HUES64 (cell line): ENCODE results near the gene TCF7L1.

Source experiments
- H3K27ac ChIP-seq: 2 replicates; pipeline ENCODE4 v1.7.0; 2013; ENCODE audit warnings: low read depth, low read length, inconsistent platforms
- H3K27me3 ChIP-seq: 2 replicates; pipeline ENCODE4 v1.6.1; 2013; ENCODE audit warnings: mild to moderate bottlenecking, low read length; ENCODE audit not compliant: insufficient read depth
- H3K36me3 ChIP-seq: 2 replicates; pipeline ENCODE4 v1.6.1; 2013; ENCODE audit warnings: mild to moderate bottlenecking, low read length; ENCODE audit not compliant: insufficient read depth
- H3K4me1 ChIP-seq: 2 replicates; pipeline ENCODE4 v1.6.1; 2013; ENCODE audit warnings: mild to moderate bottlenecking, low read length, moderate library complexity; ENCODE audit not compliant: insufficient read depth
- H3K4me3 ChIP-seq: 2 replicates; pipeline ENCODE4 v1.5.1; 2013; ENCODE audit warnings: mild to moderate bottlenecking, low read length, moderate library complexity
- H3K9ac ChIP-seq: 2 replicates; pipeline ENCODE4 v1.6.1; 2013; ENCODE audit warnings: mild to moderate bottlenecking, low read depth, low read length
- H3K9me3 ChIP-seq: 2 replicates; pipeline ENCODE4 v1.6.1; 2013; ENCODE audit warnings: low read depth, low read length; ENCODE audit not compliant: insufficient read depth
- WGBS: fragments of 150-250, 120-280 bp; methylation state at CpG from one replicate; pipeline ENCODE4 v1.1.7; 2013; ENCODE audit warnings: missing lambda C conversion rate; 5-methylcytosine and 5-hydroxymethylcytosine counted together

TCF7L1 gene

DNA sequence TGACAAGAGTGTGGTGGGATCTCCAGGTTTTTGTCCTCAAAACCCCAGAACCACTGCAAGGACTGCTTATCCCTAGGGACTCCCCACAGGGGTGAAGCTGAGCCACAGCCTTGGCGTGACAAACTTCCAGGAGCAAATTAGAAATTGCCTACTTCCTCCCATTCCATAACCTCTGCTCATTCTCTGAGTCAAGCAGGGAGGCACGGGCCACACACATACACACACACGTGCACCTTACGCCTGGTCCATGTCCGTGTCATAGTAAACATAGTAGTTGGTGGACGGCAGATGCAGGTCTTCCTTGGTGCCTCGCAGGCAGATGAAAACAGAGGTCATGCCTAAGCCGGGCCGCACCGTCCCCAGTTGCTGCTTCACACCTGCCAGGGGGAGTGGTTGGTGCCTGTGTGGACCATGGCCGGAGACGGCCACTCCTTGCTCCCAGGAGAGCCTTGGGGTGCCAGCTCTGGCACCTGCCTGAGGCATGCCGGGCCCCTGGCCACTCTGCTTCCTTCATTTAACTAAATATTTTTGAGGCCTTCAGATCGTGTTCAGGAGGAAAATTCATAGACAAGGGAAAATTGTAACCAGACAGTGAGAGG is 211.3 kb downstream of the TCF7L1 start:
- Histone ChIP-seq H3K4me1 (peaks cover 6% of the 10 kb centered on the region; the same call in 1 of the 2 replicates), H3K9ac (no peak overlapping the region), H3K4me3 (no peak overlapping the region), H3K27ac (no peak overlapping the region), H3K27me3 (no peaks in the 10 kb centered on the region), H3K36me3 (peaks cover 9% of the 10 kb centered on the region), H3K9me3 (no peaks in the 10 kb centered on the region)
- 95% methylated on average over 14 of the region's 14 CpGs for WGBS

DNA sequence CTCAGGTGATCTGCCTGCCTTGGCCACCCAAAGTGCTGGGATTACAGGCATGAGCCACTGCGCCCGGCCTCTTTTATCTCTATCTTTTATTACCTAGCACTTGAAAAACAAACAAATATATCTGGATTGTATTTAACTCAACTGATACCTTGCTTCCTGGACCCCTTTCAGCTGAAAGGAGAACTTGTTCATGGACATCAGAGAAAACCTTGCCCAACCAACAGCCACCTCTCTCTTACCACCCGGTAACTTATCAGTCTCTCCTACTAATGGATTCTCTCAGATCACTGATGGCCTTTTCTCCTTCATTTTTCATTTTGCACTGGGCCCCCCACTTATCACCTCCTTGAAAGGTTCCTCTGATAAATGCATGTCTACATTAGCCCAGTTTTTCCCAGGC is 214.4 kb downstream of the TCF7L1 start:
- whole genome bisulfite sequencing = 96% methylated on average over 3 of the region's 3 CpGs
- no peaks in the 10 kb centered on the region for H3K9me3 ChIP-seq
- no peak overlapping the region for H3K27ac ChIP-seq

DNA sequence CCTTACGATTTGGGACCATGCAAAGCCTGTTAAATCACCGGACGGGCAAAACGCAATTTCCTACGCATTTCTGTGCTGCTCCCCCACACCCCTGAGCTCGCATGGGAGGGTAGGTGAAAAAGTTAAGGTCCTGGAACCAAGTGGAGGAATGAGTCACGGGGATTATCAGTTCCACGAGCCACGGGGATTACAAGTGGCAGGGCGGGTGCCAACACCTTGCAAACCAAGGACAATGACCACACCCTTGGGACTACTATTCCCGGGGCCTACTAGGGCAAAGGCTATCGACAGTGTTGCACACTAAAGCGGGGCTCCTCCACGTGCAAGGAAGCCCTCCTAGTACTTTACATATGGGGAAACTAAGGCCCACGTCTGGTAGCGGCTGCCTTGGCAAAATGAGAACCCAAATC is 220.7 kb downstream of the TCF7L1 start:
- 65% methylated on average over 16 of the region's 16 CpGs for WGBS
- peak overlapping the region; percentile 71 for H3K9ac ChIP-seq
- H3K27me3 ChIP-seq = no peaks in the 10 kb centered on the region
- H3K9me3 ChIP-seq = no peaks in the 10 kb centered on the region
- H3K4me3 ChIP-seq = peak overlapping the region; percentile 92
- no peak overlapping the region for H3K27ac ChIP-seq
- peaks cover 8% of the 10 kb centered on the region; the same call in 1 of the 2 replicates for H3K4me1 ChIP-seq
- H3K36me3 ChIP-seq = peaks cover 37% of the 10 kb centered on the region

More for the DNA sequence above, 214.4 kb downstream of the TCF7L1 start:
- Histone ChIP-seq H3K9ac (no peak overlapping the region), H3K4me3 (no peak overlapping the region), H3K27me3 (no peaks in the 10 kb centered on the region), H3K36me3 (peaks cover 23% of the 10 kb centered on the region), H3K4me1 (no peaks in the 10 kb centered on the region)

GRCh38 chr2:85354286-85355072 is 221.3 kb downstream of the TCF7L1 start, which contains the start of the genes ELMOD3 and RETSAT:
Gene ELMOD3 (plus strand): TSS chr2:85354769. CDS start chr2:85357199, 2,430 bp downstream.
Gene RETSAT (minus strand): TSS chr2:85354528. CDS start chr2:85354507, 21 bp downstream.
- peaks cover 33% of the 10 kb centered on the region for H3K36me3 ChIP-seq
- 2% methylated on average over 42 of the region's 42 CpGs for WGBS

DNA sequence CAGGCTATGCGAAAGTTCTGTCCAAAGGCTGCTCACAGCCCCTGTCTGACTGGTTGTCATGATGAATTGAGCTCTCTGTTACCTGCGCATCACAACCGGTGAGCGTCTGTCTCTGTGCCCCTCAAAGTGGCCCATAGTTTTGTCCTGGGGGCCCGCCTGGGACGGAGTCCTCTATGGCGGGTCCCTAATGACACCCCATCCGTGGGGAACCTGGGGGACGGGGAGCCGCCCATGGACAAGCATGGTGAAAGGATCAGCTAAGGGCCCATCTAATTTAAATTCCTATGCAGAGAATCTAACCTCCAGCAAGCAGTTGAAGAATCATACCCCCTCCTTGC is 221.8 kb downstream of the TCF7L1 start:
- WGBS = 22% methylated on average over 10 of the region's 10 CpGs

More at GRCh38 chr2:85354286-85355072, 221.3 kb downstream of the TCF7L1 start, which contains the start of the genes ELMOD3 and RETSAT:
- Histone ChIP-seq H3K9me3 (no peaks in the 10 kb centered on the region), H3K9ac (peak within 1 kb of the TSS; percentile 79), H3K27ac (no peak within 1 kb of the TSS), H3K4me3 (peak within 1 kb of the TSS; percentile 92), H3K27me3 (no peaks in the 10 kb centered on the region), H3K4me1 (peaks cover 8% of the 10 kb centered on the region; the same call in 1 of the 2 replicates)

DNA sequence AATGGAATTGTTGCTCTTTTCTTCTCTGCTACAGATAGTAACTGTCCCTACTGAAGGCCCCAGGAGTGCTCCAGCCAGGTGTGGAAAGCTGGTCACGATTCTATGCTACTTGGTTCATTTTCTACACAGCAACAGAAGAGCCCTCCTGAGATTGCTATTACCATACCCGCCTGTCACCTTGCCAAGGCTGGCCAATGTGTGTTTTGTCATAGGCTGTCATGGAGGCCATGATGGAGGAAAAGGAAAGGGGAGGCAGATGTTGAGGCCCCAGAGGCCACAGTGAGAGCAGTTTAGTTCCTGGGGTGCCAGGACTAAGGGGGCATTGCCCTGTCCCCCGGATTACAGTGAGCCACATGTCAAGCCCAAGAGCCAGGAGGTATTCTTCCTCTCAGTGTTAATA is 222.3 kb downstream of the TCF7L1 start:
- Histone ChIP-seq H3K36me3 (peaks cover 23% of the 10 kb centered on the region), H3K4me3 (peak overlapping the region; percentile 92), H3K27me3 (no peaks in the 10 kb centered on the region), H3K4me1 (peaks cover 8% of the 10 kb centered on the region; the same call in 1 of the 2 replicates), H3K9ac (no peak overlapping the region), H3K9me3 (no peaks in the 10 kb centered on the region), H3K27ac (no peak overlapping the region)
- WGBS = 89% methylated on average over 3 of the region's 3 CpGs

More for the DNA sequence above, 221.8 kb downstream of the TCF7L1 start:
- no peak overlapping the region for H3K27ac ChIP-seq
- no peaks in the 10 kb centered on the region for H3K27me3 ChIP-seq
- peak overlapping the region; percentile 92 for H3K4me3 ChIP-seq
- no peaks in the 10 kb centered on the region for H3K9me3 ChIP-seq
- peaks cover 8% of the 10 kb centered on the region; the same call in 1 of the 2 replicates for H3K4me1 ChIP-seq
- peaks cover 28% of the 10 kb centered on the region for H3K36me3 ChIP-seq
- H3K9ac ChIP-seq = peak overlapping the region; percentile 79

- no peak overlapping the region for H3K9ac ChIP-seq
- H3K9me3 ChIP-seq = no peaks in the 10 kb centered on the region
- no peaks in the 10 kb centered on the region for H3K27me3 ChIP-seq
- WGBS = 88% methylated on average over 2 of the region's 2 CpGs
- H3K4me1 ChIP-seq = peaks cover 8% of the 10 kb centered on the region; the same call in 1 of the 2 replicates
- no peak overlapping the region for H3K27ac ChIP-seq
- peaks cover 19% of the 10 kb centered on the region for H3K36me3 ChIP-seq
- H3K4me3 ChIP-seq = no peak overlapping the region; the same call in 1 of the 2 replicates
Observed at GRCh38 chr2:85356186-85356585, 223.0 kb downstream of the TCF7L1 start.

DNA sequence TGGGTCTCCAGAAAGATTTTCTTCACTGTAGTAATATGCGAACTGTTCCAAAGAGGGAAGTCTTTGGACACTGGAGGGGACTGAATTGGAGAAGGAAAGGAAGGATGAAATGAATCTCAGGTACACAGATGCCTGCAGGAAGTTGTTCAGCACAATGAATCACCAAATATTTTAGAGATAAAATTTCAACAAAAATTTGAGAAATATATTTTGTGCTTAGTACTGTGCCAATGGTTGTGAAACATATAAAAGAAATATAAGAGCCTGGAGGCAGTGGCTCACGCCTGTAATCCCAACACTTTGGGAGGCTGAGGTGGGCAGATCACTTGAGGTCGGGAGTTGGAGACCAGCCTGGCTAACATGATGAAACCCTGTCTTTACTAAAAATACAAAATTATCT is 224.5 kb downstream of the TCF7L1 start:
- Histone ChIP-seq H3K27me3 (no peaks in the 10 kb centered on the region), H3K4me1 (peaks cover 8% of the 10 kb centered on the region; the same call in 1 of the 2 replicates), H3K27ac (no peak overlapping the region), H3K4me3 (no peak overlapping the region), H3K9me3 (no peaks in the 10 kb centered on the region), H3K9ac (no peak overlapping the region), H3K36me3 (peaks cover 22% of the 10 kb centered on the region)
- 85% methylated on average over 3 of the region's 3 CpGs for WGBS
